Kidney glomerular epithelial cell (primary cell): ENCODE measurements around the gene ATP6V0E1.
"Not testable (repeated sequence)": the region's sequence is repeated elsewhere in the genome, so short reads cannot be mapped to it uniquely, and the experiment has no call there.

Experiments
- DNase-seq: peaks from one replicate; lab custom pipeline; 2025; lab: John Stamatoyannopoulos, UW

ATP6V0E1 gene

GRCh38 chr5:173004013-173004412 is 20.4 kb downstream of the ATP6V0E1 start:
- no peak for DNase-seq

- no peak for DNase-seq
Observed at GRCh38 chr5:173004447-173004846, 20.9 kb downstream of the ATP6V0E1 start.

- DNase-seq: peak; percentile 34
Observed at GRCh38 chr5:173010021-173010420, 26.4 kb downstream of the ATP6V0E1 start.

GRCh38 chr5:173010547-173011464 is 27.2 kb downstream of the ATP6V0E1 start:
- peak; percentile 26 for DNase-seq

GRCh38 chr5:173011566-173011965 is 28.0 kb downstream of the ATP6V0E1 start:
- DNase-seq: no peak

GRCh38 chr5:173012882-173013281 is 29.3 kb downstream of the ATP6V0E1 start:
- DNase-seq: no peak

GRCh38 chr5:173014671-173015070 is 31.1 kb downstream of the ATP6V0E1 start:
- DNase-seq: no peak

- DNase-seq: no peak
Observed at GRCh38 chr5:173015192-173015591, 31.6 kb downstream of the ATP6V0E1 start.

- DNase-seq: no peak
Observed at GRCh38 chr5:173015598-173016455, 32.3 kb downstream of the ATP6V0E1 start.

- DNase-seq: peak; percentile 61
Observed at GRCh38 chr5:173016598-173017046, 33.1 kb downstream of the ATP6V0E1 start.

- DNase-seq: not testable (repeated sequence)
Observed at GRCh38 chr5:173017087-173017486, 33.5 kb downstream of the ATP6V0E1 start.

GRCh38 chr5:173018358-173018757 is 34.8 kb downstream of the ATP6V0E1 start:
- no peak for DNase-seq

GRCh38 chr5:173020154-173020581 is 36.6 kb downstream of the ATP6V0E1 start:
- no peak for DNase-seq

GRCh38 chr5:173020643-173021042 is 37.1 kb downstream of the ATP6V0E1 start:
- DNase-seq: no peak

- no peak for DNase-seq
Observed at GRCh38 chr5:173025651-173026050, 42.1 kb downstream of the ATP6V0E1 start.

- no peak for DNase-seq
Observed at GRCh38 chr5:173027905-173028304, 44.3 kb downstream of the ATP6V0E1 start.

- peak; percentile 38 for DNase-seq
Observed at GRCh38 chr5:173028811-173029327, 45.3 kb downstream of the ATP6V0E1 start.

- no peak for DNase-seq
Observed at GRCh38 chr5:173029499-173029921, 45.9 kb downstream of the ATP6V0E1 start.

GRCh38 chr5:173032096-173032495 is 48.5 kb downstream of the ATP6V0E1 start:
- DNase-seq: not testable (repeated sequence)

- no peak for DNase-seq
Observed at GRCh38 chr5:173032730-173033129, 49.2 kb downstream of the ATP6V0E1 start.

- DNase-seq: no peak
Observed at GRCh38 chr5:173033923-173034322, 50.4 kb downstream of the ATP6V0E1 start.
